Measurements from ENCODE around the gene ADAM12.

The ADAM12 gene

DNA sequence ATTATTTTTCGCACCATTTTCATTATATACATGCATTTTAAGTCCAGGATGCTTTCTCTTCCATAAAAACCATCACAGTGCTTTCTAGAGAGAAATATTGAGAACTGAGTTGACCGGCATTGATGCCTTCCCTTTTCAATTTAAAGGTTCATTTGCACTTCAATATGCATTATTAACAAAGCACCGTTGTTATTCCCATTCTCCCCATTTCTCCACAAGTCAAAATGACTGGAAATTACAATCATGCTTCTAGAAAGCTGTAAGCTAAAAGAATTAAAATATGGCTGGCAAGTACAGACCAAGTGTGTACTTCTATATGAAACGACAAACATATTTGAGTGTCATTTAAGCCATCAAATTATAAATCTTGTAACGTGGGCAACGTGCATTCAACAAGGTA is 272.4 kb downstream of the ADAM12 start:
- H3K4me1 ChIP-seq (ENCODE audit: control insufficient read depth, insufficient read depth, low read length) = no peaks in the 10 kb centered on the region
- H3K36me3 ChIP-seq (ENCODE audit: control insufficient read depth in 2 of 2, insufficient read depth in 1 of 2, low read length in 2 of 2) = no peaks in the 10 kb centered on the region
- no peaks in the 10 kb centered on the region for H3K9me3 ChIP-seq (ENCODE audit: control insufficient read depth, insufficient read depth, low read depth, low read length)
- CTCF ChIA-PET = no interaction called here
- no peak overlapping the region for H3K27ac ChIP-seq (ENCODE audit: extremely low read depth, low read depth, low read length)
- POLR2A ChIA-PET = no interaction called here
- TF ChIP-seq ZNF23 (tag by site-specific recombination; IDR thresholded peaks at IDR 0.05; ENCODE audit: borderline replicate concordance) = no peak
- TF ChIP-seq, protein P1, sequence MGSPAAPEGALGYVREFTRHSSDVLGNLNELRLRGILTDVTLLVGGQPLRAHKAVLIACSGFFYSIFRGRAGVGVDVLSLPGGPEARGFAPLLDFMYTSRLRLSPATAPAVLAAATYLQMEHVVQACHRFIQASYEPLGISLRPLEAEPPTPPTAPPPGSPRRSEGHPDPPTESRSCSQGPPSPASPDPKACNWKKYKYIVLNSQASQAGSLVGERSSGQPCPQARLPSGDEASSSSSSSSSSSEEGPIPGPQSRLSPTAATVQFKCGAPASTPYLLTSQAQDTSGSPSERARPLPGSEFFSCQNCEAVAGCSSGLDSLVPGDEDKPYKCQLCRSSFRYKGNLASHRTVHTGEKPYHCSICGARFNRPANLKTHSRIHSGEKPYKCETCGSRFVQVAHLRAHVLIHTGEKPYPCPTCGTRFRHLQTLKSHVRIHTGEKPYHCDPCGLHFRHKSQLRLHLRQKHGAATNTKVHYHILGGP (tag by site-specific recombination; IDR thresholded peaks at IDR 0.05) = no peak
- TF ChIP-seq ZNF174 (tag by site-specific recombination; IDR thresholded peaks at IDR 0.05) = no peak
- no peak for TF ChIP-seq ZNF140 (tag by site-specific recombination; IDR thresholded peaks at IDR 0.05)
- TF ChIP-seq ZNF777 (tag by site-specific recombination; IDR thresholded peaks at IDR 0.05; ENCODE audit: borderline replicate concordance) = no peak
- no peak for TF ChIP-seq ZNF521 (tag by site-specific recombination; IDR thresholded peaks at IDR 0.05)
- TF ChIP-seq GLI4 (tag by site-specific recombination; IDR thresholded peaks at IDR 0.05) = no peak
- TF ChIP-seq ZNF211 (tag by site-specific recombination; IDR thresholded peaks at IDR 0.05; ENCODE audit: low read depth) = no peak
- TF ChIP-seq ZNF600 (tag by site-specific recombination; IDR thresholded peaks at IDR 0.05) = no peak
- no peak for TF ChIP-seq ZBTB20 (tag by site-specific recombination; IDR thresholded peaks at IDR 0.05)
- TF ChIP-seq, protein P2, sequence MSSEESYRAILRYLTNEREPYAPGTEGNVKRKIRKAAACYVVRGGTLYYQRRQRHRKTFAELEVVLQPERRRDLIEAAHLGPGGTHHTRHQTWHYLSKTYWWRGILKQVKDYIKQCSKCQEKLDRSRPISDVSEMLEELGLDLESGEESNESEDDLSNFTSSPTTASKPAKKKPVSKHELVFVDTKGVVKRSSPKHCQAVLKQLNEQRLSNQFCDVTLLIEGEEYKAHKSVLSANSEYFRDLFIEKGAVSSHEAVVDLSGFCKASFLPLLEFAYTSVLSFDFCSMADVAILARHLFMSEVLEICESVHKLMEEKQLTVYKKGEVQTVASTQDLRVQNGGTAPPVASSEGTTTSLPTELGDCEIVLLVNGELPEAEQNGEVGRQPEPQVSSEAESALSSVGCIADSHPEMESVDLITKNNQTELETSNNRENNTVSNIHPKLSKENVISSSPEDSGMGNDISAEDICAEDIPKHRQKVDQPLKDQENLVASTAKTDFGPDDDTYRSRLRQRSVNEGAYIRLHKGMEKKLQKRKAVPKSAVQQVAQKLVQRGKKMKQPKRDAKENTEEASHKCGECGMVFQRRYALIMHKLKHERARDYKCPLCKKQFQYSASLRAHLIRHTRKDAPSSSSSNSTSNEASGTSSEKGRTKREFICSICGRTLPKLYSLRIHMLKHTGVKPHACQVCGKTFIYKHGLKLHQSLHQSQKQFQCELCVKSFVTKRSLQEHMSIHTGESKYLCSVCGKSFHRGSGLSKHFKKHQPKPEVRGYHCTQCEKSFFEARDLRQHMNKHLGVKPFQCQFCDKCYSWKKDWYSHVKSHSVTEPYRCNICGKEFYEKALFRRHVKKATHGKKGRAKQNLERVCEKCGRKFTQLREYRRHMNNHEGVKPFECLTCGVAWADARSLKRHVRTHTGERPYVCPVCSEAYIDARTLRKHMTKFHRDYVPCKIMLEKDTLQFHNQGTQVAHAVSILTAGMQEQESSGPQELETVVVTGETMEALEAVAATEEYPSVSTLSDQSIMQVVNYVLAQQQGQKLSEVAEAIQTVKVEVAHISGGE (tag by site-specific recombination; conservative IDR thresholded peaks at IDR 0.05; ENCODE audit: low read depth) = no peak
- no peak for TF ChIP-seq ZNF473 (tag by site-specific recombination; IDR thresholded peaks at IDR 0.05)
- TF ChIP-seq, protein P3, sequence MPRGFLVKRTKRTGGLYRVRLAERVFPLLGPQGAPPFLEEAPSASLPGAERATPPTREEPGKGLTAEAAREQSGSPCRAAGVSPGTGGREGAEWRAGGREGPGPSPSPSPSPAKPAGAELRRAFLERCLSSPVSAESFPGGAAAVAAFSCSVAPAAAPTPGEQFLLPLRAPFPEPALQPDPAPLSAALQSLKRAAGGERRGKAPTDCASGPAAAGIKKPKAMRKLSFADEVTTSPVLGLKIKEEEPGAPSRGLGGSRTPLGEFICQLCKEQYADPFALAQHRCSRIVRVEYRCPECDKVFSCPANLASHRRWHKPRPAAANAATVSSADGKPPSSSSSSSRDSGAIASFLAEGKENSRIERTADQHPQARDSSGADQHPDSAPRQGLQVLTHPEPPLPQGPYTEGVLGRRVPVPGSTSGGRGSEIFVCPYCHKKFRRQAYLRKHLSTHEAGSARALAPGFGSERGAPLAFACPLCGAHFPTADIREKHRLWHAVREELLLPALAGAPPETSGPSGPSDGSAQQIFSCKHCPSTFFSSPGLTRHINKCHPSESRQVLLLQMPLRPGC (tag by site-specific recombination; IDR thresholded peaks at IDR 0.05) = no peak
- H3K4me3 ChIP-seq (ENCODE audit: low read depth, low read length) = no peak overlapping the region

DNA sequence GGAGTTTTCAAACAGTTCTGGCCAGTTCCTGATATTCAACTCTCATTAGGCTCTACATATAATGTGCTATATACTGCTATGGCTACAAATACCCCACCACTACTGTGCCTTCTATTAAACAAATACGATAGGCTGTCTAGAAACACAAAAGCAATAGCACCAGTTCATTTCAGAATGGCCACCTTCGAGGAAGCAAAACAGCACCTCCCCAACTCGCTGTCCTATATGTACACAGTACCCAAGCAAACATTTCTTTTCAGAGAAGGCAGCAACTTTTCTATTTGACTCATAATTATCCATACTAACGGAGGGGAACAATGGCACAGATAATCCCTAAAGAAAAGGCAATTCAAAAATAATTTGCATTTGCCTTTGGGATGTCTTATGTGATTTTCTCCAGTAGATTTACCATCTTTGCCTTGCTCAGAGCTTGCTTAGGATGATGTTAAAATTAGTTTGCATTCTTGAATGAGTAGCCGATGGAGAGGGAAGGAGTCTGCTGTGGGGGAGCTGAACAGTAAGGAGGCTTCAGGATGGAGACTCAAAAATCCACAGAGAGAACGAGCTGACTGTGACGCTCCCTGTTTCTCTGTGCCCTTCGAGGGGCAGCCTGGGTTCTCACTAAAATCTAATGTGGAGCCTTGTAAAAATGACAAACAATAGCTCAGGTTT is 273.3 kb downstream of the ADAM12 start:
- Histone ChIP-seq H3K36me3 (ENCODE audit: control insufficient read depth in 2 of 2, insufficient read depth in 1 of 2, low read length in 2 of 2) (no peaks in the 10 kb centered on the region), H3K4me1 (ENCODE audit: control insufficient read depth, insufficient read depth, low read length) (peaks cover 3% of the 10 kb centered on the region; the same call in 1 of the 2 replicates), H3K4me3 (ENCODE audit: low read depth, low read length) (no peak overlapping the region), H3K27ac (ENCODE audit: extremely low read depth, low read depth, low read length) (no peak overlapping the region), H3K9me3 (ENCODE audit: control insufficient read depth, insufficient read depth, low read depth, low read length) (no peaks in the 10 kb centered on the region)
- ChIA-PET POLR2A (no interaction called here), CTCF (interaction anchor here (0.7 kb wide), 1 partner anchor 1349 kb away, joined by 4 read pairs; no protein-coding TSS in a partner anchor)
- TF ChIP-seq BCL11B (tag by site-specific recombination; IDR thresholded peaks at IDR 0.05; ENCODE audit: low read depth) (no peak), REPIN1 (tag by site-specific recombination; IDR thresholded peaks at IDR 0.05; ENCODE audit: low read depth) (no peak), ZNF529 (tag by site-specific recombination; IDR thresholded peaks at IDR 0.05; ENCODE audit: insufficient replicate concordance) (no peak), ZNF114 (tag by site-specific recombination; IDR thresholded peaks at IDR 0.05) (no peak), ZNF394 (tag by site-specific recombination; IDR thresholded peaks at IDR 0.05; ENCODE audit: borderline replicate concordance) (no peak), GLIS2 (tag by site-specific recombination; IDR thresholded peaks at IDR 0.05) (no peak), ZNF184 (tag by site-specific recombination; IDR thresholded peaks at IDR 0.05) (no peak), ZNF549 (tag by site-specific recombination; IDR thresholded peaks at IDR 0.05) (no peak), ZNF169 (tag by site-specific recombination; IDR thresholded peaks at IDR 0.05) (no peak), ZNF76 (tag by site-specific recombination; IDR thresholded peaks at IDR 0.05; ENCODE audit: borderline replicate concordance, low read depth) (no peak), ZFP37 (tag by site-specific recombination; IDR thresholded peaks at IDR 0.05) (no peak), ZNF292 (tag by site-specific recombination; IDR thresholded peaks at IDR 0.05; ENCODE audit: borderline replicate concordance, low read depth) (no peak), ZNF341 (tag by site-specific recombination; IDR thresholded peaks at IDR 0.05; ENCODE audit: low read depth) (no peak), SP7 (tag by site-specific recombination; IDR thresholded peaks at IDR 0.05) (no peak), OSR2 (tag by site-specific recombination; IDR thresholded peaks at IDR 0.05) (no peak), ZNF785 (tag by site-specific recombination; IDR thresholded peaks at IDR 0.05) (no peak), ZNF211 (tag by site-specific recombination; IDR thresholded peaks at IDR 0.05; ENCODE audit: low read depth) (no peak), ZNF266 (tag by site-specific recombination; IDR thresholded peaks at IDR 0.05; ENCODE audit: low read depth) (no peak), ZNF560 (tag by site-specific recombination; IDR thresholded peaks at IDR 0.05; ENCODE audit: borderline replicate concordance) (no peak)
